NCI-H2081 treated with DMSO at 0.1 percent for 48 hours (cell line): ENCODE data around the gene TTC33.
"Not testable (repeated sequence)": the region's sequence is repeated elsewhere in the genome, so short reads cannot be mapped to it uniquely, and the experiment has no call there.

Experiments
- DNase-seq: peaks from one replicate; lab custom pipeline; 2025; lab: John Stamatoyannopoulos, UW

Gene TTC33

DNA sequence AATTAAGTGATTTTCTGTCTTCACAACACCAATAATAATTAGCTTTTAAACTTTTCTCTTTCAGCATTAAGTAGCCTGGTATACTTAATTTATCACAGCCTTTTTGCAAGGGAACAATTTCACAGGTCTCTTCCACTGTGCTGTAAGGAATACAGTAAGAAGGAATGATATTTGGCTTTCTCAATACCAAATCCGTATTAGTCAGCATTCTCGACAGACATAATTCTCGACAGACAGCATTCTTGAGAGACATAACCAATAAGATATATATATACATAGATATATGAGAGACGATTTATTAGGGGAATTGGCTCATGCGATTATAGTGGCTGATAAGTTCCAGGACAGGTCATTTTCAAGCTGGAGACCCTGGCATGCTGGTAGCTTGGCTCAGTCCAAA lies 24.4 kb upstream of the TTC33 start:
- DNase-seq: no peak

DNA sequence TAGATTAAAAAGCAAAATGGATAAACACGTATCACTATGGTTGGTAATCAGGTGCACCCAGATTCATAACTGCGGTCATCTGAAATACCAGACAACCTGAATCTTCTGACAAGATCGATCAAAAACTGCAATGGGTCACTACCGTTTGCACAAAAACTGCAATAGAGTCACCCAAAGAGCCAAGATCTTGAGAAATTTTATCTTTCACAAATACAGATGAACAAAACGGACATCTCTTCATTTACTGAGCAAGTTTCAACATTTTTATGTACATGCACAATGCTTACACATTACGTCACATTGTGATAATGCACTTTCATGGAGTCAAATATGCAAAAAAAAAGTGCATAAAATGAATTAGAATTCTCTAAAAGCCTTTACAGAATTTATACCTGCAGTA lies 23.8 kb upstream of the TTC33 start:
- DNase-seq: no peak

DNA sequence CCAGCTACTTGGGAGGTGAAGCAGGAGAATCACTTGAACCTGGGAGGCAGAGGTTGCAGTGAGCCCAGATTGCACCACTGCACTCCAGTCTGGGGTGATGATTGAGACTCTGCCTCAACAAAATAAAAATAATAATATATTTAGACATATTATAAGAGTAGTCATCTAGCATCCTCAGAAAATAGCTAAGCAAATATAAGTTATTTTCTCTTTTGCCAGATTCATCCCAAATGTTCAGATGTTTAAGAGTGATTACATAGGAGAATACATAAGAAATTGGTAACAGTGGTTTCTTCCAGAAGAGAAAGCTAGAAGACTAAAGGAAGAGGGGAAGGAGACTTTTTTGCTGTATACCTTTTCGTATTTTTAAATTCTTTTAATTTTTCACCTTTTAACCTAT lies 22.4 kb upstream of the TTC33 start:
- no peak for DNase-seq

DNA sequence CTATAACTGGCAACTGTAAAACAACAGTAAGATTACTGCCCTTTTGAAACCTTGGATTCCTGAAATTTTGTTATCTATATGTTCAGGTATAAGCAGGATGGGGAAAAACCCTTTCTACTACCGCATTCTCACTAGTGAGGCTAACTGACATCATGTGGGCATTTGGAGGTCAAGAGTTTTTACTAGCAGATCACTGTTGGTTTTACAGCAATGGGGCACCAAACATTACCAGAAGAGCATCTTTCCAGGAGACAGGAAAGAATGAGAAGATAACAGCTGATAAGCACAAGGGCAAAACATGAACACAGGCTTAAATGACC lies 20.9 kb upstream of the TTC33 start:
- DNase-seq: no peak

DNA sequence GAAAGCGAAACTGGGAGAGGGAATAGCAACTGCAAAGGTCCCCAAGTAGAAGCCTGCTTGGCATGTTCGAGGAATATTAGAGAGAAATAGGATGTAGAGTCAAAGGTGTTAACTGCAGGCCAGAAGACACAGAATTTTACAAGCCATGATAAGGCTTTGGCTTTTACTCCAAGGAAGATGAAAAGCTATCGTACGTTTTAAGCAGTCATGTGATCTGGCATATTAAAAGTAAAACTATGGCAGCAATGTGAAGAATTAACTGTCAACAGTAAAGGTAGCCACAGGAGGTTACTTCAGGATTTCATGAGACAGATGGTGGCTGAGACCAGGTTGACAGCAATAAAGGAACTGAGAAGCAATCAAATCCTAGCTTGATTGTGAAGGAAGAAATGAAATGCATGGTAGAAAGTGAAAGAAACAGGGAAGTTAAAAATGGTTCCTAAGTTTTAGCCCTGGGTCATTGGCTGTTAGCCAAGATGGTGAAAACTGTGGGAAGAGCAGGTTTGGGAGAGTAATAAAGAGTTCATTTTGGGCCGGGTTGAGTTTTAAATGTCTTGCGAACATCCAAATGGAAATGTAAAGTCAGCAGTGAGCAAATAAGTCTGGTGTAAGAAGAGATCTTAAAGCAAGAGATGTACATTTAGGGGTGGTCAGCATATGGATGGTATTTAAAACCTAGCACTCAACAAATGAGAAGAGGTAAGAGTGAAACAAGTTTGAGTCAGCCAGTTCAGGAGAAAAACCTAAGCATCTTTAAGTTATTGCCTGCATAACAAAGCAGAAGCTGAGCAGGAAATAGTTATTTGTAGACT lies 20.3 kb upstream of the TTC33 start:
- DNase-seq: no peak

DNA sequence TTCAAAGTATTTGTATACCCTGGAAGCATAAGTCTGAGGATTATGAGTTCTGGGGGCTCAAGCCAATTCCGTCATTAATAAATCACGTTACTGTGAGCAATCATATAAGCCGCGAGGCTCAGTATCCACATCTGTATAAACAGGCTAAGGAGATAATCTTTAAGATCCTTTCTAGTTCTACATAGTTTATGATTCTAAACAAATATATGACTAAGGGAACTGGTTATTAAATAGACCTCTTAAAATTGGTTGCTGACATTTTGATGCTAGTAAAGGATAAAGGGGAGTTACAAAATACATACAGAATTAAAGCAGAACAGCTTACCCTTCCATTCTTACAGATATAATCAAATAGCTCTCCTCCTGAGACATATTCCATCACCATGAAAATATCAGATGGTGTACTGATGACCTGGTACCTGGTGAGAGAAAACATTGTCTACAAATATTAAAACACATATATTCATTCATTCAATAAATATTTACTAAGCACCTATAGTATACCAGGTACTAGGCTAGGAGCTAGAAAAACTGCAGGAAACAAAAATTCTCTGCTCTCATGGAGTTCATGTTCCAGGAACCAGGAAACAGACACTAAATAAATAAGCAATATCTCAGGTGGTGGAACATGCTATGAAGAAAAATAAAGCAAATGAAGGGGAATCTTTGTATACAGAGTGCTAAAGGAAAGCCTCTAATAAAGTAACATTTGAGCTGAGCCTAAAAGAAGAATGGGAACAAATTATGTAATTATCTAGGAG lies 19.5 kb upstream of the TTC33 start:
- DNase-seq: no peak

DNA sequence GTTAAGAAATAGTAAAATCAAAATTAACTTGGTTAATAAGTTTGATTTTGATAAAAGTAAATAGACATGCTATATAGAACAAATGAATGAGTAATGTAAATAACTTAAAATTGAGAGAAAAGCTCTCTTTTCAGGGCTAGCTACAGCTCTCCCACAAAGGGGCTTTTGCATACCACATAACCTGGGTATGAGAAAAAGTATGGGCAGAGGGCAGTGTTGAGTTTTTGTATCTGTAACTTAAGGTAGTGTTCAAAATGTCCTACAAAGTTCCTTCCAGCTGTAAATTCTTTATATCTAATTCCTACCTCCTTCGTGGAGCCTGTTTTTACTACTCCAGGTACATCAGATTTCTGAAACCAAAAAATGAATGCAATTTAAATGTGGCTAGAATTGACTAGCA lies 18.9 kb upstream of the TTC33 start:
- no peak for DNase-seq

DNA sequence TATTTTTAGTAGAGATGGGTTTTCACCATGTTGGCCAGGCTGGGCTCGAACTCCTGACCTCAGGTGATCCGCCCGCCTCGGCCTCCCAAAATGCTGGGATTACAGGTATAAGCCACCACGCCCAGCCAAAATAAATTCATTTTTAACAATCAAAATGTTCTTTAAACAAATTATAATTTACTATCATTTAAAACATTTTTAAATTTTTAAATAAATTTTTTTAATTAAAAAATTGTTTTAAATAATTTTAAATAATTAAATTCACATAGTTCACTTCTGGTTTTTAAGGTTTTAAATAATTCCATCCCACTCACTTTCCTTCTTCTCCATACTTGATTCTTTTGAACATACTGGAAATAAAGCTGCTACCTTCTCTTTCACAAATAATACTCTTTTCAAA lies 15.0 kb upstream of the TTC33 start:
- DNase-seq: no peak

DNA sequence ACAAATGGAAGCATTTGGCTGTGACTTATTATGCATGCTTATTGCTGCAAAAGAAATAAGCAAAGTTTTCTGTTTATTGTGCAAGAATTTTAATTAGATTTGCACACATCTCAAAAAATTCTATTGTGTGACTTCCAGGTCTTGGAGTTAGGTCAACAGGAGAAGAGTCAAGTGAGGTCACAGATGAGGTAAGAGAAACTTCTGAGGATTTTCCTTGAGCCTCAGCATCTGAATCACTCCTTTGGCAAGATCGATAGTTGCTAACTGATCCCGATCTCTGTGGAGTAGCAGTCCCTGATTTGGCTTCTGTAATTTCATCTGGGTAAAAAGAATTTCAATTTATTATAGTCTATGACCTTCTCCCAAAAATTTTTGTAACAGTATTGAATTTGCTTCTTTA lies 6.9 kb upstream of the TTC33 start:
- DNase-seq: no peak

DNA sequence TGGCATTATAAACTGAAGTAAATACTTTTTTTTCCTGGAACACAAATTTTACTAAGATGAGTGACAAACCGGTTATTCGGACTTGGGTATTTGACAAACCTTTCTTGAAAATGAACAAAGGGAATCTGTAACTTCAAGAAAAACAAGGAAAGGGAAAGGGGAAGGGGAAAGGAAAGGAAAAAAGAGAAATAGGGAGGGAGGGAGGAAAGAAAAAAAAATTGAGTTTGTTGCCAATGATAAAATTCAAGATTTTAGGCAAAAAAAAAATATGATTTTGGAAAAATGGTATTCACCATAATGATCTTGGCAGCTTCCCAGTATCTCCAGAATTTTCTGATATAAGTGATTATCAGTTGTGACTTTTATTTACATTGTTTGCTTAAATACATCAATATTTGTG lies 1.6 kb upstream of the TTC33 start:
- DNase-seq: no peak

DNA sequence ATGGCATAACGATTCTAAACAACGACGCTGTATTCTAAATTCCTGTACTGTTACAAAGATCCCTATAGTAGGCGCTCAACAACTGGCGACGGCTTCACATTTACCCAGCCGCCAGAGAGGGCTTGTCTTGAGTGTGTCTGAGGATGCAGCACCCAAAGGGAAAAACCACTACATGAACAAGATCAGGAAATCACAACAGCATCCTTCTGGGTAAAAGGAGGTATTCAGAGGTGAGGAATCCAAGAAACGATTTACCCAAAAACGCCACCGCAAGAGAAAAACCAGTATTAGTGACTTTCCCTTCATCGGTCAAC lies 711 bp downstream of the TTC33 start:
- DNase-seq: peak; percentile 60

DNA sequence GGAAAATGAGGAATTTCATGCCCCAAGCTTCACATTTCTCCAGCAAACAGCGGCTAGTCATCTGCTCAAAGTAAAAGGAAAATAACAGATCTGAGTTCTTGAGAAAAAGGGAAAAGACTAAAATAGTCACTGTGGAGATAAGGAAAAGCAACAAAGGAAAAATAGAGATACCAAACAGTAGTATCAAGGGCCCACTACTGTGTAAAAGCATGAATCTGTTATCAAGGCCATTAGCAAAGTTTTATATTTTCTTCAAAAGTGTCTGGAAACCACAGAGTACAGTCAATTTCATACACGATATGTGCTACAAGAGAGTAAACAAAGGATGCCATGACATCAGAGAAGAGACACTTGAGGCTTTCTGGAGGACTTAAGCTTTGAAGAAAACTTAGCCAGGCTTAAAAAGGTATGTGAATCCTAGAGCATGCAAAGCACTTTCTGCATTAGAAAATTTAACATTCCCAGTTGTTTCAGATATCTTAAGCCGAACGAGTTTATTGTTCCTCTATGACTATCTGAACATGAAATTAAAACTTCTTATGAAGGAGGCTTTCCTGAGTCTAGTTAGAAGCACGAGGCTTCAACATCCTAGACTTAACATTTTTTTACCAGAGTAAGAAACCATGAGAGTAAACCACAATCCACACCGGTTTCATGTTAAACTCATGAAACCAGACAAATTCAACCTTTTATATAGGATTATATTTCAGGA lies 1.2 kb downstream of the TTC33 start:
- no peak for DNase-seq

DNA sequence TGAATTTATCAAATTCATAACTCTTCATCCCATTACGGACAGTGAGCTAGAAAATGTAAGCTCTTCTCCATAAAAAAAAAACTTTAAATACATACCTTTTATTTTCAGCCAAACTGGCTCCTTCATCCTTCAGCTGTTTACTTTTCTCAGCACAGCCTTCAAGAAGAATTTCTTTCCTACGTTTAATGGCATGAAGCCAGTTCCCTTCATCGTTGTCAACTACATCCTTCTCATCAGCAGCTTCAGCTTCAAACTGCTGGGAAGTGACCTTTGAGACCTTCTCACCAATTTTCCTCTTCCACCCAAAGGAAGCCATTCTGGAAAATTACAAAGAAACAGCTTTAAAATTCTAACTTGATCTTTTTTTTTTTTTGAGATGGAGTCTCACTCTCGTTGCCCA lies 9.1 kb downstream of the TTC33 start:
- DNase-seq: no peak

DNA sequence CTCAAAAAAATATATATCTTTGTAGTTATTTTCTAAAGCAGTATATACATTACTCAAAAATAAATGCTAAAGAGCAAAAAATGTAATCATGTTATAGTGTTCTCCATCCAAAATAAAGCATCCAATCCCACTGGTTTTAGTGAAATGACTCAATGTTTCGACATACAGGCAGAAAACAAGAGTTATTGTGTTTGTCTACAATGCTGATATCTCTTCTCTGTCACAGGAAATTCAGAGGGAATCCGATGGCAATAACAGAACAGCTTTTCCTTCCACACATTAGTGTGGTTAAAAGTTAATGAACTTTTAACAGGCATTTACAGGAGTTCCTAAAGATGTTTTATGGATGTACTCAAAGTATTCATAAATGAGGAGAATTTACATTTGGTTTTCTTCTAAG lies 12.0 kb downstream of the TTC33 start:
- no peak for DNase-seq

DNA sequence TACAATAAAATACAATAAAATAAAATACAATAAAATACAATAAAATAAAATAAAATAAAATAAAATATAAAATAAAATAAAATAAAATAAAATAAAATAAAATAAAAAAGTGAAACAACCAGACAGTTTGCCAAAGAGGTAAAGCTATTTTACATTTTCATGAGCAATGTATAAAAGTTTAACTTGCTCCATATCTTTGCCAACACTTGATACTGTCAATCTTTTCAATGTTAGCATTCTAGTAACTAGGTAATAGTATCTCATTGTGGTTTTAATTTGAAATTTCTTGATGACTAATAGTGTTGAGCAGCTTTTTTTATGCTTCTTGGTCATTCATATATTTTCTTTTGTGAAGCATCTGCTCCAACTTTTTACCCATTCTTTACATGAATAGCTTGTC lies 17.3 kb downstream of the TTC33 start:
- DNase-seq: no peak

DNA sequence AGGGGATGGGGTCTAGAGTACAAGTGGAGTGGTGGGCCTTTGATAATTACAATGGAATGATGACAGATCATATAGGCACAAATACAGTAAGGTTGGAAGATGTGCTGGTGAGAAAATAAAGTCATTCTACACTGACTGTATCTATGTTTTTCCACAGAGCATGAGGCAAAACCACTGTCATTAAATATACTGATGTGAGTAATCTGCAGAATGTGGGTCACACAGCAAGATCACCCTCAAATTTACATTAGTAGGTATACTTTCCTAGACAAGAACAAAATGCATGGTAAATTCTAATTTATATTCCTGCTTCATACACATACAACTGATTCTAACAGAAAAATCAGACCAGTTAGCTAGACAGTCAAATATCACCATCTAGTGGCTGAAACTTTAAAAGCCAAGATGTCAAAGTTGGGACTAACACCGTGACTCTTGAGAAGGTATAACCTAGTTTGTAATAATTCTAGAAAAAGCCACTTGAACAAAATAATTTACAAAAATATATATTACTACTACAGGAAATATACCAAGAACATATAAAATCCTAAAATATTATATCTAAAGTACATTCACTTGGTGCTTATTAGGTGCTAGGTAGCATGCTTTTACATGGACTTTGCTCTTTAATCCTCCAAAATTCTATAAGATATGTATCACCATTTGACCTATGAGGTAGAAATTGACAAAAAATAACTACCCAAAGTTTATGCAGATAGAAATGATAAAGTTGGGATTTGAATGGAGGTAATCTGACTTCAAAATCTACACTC lies 19.5 kb downstream of the TTC33 start:
- no peak for DNase-seq

DNA sequence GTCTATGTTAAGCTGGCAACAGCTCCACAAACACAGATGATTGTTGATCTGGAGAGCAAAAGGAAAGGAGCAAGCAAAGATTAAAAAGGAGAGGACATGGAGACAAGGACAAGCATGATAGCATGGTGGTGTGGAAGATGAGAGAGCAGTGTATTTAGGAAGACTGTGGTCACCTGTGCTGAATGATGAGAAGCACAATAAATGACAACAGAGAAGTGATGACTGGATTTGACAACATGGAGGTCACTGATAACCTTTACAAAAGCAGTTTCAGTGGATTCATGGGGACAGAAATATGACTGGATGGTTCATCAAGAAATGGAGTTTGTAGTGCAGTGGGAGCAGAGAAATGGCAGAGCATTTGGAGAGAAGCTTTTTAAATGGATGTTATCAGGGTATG lies 20.2 kb downstream of the TTC33 start:
- DNase-seq: no peak

DNA sequence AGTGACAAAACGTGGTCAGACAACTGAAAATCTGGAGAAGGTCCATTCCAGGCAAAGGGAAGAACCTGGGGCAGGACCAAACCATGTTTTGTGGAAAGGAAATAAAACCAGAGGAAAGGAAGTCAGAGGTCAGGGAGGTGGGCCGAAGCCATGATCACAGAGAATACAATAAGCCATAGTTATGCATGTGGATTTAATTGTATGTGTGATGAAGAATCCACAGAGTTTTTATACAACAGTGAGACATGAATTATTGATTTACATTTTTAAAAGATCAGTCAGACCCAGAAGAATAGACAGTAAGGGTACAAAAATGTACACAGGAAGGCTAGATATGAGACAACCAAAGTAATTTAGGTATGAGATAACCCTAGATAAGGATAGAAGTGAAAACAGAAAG lies 20.8 kb downstream of the TTC33 start:
- no peak for DNase-seq

DNA sequence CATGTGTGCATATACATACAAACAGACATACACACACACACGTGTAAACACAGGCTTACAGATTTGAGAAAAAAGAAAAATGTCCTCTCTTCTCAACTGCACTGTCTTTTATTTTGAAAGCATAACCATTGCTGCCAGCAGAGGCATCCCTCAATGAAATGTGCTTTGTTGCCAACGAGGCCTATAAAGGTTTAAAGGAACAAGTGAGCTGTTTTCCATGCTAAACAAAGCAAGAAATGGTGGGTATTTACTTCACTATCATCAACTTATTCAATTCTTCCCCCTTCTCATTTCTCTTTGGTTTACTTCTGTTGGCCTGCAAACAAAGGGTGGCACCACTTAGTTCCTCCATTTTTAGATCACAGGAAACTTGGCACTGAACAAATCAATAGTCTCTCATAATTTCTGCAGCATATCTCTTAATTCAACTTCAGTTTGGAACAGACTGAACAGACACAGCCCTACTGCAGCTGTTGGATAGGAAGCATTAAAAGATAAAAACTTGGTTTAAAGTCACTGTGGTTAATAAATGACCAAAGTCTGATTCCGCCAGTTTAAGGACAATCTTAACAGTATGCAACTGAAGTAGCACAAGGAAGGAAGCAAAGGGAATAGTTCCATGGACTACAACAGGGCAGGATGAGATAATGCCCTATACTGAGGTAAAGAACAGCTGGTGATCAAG lies 21.7 kb downstream of the TTC33 start:
- DNase-seq: no peak

DNA sequence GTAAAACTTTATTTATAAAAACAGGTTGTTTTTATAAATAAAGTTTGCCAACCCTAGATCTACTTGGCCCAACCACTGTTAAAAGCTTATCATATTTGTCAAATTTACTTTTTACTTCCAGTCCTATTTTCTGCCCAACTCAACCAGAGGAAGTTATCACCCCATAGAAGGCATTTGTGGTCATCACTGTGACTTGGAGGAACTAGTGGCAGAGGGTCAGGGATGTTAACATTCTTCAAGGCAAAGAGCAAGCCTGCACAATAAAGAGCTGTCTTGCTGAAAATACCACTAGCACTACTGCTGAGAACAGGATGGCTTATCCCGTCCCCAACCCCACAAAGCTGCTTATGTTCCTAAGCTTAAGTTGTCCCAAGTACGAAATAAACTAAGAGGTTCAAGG lies 22.3 kb downstream of the TTC33 start:
- no peak for DNase-seq

DNA sequence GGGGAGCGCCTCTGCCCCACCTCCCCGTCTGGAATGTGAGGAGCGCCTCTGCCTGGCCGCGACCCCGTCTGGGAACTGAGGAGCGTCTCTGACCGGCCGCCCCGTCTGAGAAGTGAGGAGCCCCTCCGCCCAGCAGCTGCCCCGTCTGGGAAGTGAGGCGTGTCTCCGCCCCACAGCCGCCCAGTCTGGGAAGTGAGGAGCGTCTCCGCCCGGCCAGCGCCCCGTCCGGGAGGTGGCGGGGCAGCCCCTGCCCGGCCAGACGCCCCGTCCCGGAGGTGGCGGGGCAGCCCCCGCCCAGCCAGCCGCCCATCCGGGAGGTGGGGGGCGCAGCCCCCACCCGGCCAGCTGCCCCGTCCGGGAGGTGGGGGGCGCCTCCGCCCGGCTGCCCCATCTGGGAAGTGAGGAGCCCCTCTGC lies 33.3 kb downstream of the TTC33 start:
- DNase-seq: not testable (repeated sequence)

DNA sequence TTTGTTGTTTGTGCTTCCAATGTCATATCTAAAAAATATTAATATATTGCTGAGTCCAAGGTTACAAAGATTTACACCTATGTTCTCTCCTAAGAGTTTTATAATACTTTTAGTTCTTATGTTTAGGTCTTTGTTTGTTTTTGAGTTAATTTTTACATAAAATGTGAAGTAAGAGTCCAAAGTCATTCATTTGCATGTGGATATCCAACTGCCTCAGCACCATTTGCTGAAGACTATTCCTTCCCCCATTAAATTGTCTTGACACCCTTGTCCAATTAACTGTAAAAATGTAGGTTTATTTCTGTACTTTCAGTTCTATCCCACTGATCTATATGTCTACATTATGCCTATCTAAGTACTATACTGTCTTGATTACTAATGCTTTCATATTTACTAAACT lies 35.7 kb downstream of the TTC33 start:
- no peak for DNase-seq
